ENCODE results near the gene TFAP2D.

The TFAP2D gene

GRCh38 chr6:50713226-50713625 is at the start of gene TFAP2D:
Gene TFAP2D (plus strand): TSS chr6:50713526. CDS start chr6:50714056, 530 bp downstream.
- DNase-seq = no peak

GRCh38 chr6:50663806-50664205 is 49.5 kb upstream of the TFAP2D start:
- DNase-seq = no peak

- no peak for DNase-seq
Measured at GRCh38 chr6:50666089-50666488, 47.2 kb upstream of the TFAP2D start.

DNA sequence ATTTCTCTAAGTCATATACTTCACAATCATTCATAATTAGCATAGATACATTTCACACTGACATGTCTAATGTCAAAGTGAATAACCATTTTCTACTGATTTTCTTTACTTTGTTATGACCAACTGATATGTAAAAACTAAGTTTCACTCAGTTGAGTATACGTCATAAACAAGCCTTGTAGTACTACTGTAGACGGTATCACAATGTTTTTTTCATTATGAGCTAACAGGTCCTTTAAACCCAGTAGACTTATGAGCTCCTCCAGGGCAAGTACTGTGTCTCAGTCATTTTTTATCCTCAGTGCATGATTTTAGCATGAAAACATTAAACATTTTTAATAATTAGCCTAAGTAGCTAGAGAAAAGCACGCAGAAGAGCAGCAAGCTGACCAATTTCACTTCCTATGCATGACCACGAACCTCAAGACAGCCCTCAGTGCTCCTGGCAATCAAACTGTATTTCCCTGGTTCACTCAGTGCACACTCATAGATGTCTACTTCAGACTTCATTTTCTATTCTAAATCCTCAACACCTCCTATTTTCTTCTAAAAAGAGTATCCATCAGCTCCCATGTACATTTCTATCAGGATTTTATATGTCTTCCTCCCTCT is 32.0 kb upstream of the TFAP2D start:
- no peak for DNase-seq

- no peak for DNase-seq
Measured at GRCh38 chr6:50689210-50689609, 24.1 kb upstream of the TFAP2D start.

GRCh38 chr6:50691814-50692495 is 21.4 kb upstream of the TFAP2D start:
- peak; percentile 62 for DNase-seq

- peak; percentile 79 for DNase-seq
Measured at GRCh38 chr6:50698546-50698945, 14.8 kb upstream of the TFAP2D start.

- DNase-seq = peak; percentile 90
Measured at GRCh38 chr6:50699051-50699775, 14.1 kb upstream of the TFAP2D start.

DNA sequence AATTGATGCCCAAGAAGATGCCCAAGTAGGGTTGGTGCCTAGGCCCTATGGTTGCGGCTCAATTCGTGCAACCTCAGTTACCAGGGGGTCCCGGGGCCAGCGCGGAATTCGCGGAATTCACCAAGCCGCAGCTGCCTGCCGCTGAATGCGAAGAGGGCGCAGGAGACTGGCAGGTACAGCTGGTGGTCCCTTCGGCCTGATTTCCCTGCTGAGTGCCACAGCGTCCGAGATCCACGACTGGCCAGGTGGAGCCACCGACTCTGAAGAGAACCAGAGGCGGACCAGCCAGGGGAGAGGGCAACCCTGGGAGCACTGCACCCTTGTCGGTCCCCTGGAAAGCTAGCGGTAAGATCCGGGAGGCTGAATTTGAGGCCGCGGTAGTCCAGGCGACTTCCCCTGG is 6.8 kb upstream of the TFAP2D start:
- DNase-seq = no peak

GRCh38 chr6:50707191-50707590 is 6.1 kb upstream of the TFAP2D start:
- DNase-seq = no peak

DNA sequence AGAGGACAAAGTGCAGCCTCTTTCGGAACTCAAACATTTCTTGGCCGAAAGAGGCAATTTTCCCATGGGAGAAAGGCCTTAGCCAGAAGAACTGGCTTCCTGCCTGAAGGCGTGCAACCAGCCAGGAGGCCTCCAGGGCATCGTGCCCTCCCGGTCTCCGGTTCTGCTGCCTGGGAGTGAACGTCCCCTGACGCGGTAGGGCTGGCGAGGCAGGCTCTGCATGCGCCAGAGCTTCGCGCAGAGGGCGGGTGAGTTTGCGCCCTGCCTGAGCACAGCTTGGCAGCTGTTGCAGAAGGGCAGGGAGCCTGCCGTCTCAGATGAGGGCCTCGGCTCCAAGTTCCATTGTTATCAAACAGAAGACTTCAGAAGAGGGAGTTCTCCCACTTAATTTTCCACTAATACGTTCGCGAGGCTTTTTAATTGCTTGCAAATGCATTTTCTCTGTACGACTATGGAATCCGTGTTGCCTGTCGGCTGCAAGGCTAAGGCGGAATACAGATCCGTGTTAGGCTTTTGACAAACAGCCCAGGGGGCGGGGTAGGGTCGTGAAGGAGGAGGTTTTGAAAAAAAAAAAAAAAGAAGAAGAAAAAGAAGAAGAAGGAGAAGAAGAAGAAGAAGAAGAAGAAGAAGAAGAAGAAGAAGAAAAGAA is 5.5 kb upstream of the TFAP2D start:
- no peak for DNase-seq

DNA sequence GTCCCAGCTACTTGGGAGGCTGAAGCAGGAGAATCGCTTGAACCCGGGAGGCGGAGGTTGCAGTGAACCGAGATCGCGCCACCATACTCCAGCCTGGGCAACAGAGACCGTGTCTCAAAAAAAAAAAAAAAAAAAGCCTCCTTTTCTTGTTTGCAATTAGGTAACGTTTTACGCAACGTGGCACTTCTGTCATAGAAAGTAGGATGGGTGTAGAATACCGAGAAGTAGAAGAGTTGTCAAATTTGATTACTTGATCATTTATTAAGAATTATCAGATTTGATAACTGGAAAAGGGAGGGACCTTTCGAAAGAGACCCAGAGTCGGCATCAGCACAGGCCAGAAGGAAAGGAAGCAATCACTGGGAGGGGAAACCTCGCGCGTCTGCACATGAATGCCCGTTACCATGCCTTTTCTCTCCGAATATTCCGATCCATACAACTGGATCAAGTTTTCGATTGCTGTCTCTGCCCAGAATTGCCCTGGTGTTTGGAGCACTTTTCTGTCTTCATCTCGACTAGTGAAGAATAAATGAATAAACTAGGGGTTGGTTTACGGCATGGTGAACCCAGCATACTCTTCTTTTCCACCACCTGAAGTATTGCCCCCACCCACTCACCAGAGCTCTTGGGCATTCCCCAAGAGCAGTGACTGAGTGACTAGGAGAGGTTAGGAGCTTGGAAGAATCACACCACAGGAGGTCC is 4.5 kb upstream of the TFAP2D start:
- DNase-seq = no peak

- DNase-seq = no peak
Measured at GRCh38 chr6:50709366-50709734, 4.0 kb upstream of the TFAP2D start.

GRCh38 chr6:50711686-50712085 is 1.6 kb upstream of the TFAP2D start:
- DNase-seq = no peak

GRCh38 chr6:50712291-50712690 is 1.0 kb upstream of the TFAP2D start:
- no peak for DNase-seq

DNA sequence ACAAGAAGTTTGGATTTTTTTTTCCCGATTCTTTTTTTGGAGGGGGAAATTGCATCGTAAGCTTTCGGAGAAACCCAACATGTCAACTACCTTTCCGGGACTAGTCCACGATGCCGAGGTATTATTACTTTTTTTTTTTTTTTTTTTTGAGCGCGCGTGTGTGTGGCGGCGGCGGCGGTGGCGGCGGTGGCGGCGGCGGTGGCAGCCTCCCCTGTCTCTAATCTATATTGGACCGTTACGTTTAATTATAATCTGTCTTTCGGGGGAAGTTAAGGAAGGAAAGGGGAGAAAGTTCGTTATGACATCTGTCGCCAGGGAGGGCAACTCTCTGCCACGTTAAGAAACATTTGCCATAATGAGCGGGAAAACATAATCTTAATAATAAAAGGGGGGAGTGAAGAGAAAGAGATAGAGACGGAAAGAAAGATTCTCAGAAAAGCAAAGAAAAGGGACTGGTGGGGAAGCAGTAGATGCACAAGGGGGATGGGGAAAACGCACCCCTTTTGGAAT is 706 bp downstream of the TFAP2D start:
- DNase-seq = peak; percentile 45

- peak; percentile 69 for DNase-seq
Measured at GRCh38 chr6:50714487-50715379, 1.4 kb downstream of the TFAP2D start.

GRCh38 chr6:50716899-50717509 is 3.7 kb downstream of the TFAP2D start:
- DNase-seq = peak; percentile 68

- DNase-seq = peak; percentile 15
Measured at GRCh38 chr6:50717734-50718457, 4.6 kb downstream of the TFAP2D start.

DNA sequence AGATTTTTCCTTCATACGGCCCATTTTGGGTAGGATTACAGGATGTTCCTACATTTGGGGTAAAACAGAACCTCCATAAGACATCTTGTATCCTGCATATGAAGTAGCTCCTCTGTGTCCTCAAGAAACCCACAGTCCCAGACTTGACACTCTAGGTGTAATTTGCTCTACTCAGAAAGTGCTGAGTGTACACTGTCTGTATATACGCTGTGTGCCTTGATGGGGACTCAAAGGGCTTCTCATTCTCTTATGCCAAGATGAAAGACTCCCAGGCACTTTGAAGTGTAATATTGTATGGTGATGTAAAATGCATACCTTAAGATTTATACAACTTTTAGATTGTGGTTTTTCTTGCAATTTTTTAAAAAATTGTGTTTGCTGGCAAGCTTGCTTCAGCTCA is 5.2 kb downstream of the TFAP2D start:
- no peak for DNase-seq

DNA sequence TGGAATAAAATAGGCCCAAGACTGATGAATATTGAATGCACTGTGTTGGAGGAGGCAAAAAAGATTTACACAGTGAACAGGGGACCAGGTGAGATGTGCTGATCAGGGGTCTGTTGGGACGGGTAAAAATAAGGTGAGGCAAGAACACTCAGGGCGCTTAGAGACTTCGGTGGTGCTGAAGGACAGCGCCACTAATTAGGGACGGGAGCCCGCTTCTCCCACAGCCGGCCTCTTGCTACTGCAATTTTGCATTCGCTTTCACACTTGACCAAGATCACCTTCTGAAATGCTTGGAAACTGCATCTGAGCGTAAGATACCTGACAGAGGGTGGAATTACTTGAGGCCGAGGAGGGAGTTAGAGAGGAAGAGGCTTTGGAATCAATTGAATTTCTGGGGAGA is 7.3 kb downstream of the TFAP2D start:
- DNase-seq = peak; percentile 9
